COR-L47 (cell line): ENCODE measurements around the gene WFIKKN1.
"Not testable (repeated sequence)": the region's sequence is repeated elsewhere in the genome, so short reads cannot be mapped to it uniquely, and the experiment has no call there.

Experiments used
- DNase-seq: peaks from one replicate; lab custom pipeline; 2025; lab: John Stamatoyannopoulos, UW

The WFIKKN1 gene

DNA sequence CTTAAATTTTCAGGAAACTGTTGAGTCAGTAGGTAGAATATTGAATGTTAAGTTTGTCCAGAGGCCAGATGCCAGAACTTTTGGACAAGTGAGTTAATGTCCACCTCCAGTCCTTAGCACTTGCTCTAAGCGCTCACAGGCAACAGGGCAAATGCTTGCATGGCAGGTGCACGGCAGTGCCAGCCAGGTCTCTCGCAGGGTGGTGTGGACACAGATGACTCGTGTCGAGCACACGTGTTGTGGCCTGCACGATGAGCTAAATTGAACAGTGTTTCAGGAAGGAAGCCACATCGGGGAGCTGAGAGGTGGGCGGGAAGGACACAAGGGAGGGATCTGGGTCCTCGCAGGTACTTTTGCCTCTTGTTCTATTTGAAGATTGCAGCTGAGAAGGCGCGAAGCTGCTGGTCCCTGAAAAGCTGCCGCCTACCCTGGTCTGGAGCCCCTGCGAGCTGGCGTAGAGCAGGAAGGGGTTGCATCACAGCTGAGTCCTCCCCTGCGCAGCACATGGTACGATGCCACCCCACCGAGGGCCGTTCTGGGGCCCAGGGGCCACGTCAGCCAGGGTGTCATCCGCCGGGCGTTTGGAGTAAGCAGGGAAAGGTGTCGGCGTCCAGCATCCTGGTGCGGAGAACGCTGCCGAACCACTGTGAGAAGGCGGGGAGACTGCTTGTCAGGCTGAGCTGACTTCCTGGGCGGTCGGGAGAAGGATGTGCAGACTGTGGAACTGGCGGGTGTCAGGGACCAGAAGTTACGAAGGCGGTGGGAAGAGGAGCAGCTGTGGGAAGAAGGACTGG lies 34.6 kb upstream of the WFIKKN1 start:
- no peak for DNase-seq

DNA sequence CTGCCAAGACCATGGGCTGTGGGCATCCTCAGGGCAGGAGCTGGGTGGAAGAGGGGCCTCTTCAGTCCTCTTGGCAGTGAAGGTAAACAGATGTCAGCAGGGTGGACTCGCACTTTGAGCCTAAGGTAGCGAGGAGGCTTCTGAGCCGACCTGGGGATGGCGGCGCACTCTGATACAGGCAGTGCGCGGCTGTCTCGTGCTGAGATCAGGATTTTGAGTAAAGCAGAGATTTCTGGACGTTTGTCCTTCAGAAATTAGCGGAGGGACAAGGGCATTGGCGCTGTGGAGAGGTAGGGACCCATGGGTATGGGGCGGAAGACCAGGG lies 34.1 kb upstream of the WFIKKN1 start:
- DNase-seq: no peak

DNA sequence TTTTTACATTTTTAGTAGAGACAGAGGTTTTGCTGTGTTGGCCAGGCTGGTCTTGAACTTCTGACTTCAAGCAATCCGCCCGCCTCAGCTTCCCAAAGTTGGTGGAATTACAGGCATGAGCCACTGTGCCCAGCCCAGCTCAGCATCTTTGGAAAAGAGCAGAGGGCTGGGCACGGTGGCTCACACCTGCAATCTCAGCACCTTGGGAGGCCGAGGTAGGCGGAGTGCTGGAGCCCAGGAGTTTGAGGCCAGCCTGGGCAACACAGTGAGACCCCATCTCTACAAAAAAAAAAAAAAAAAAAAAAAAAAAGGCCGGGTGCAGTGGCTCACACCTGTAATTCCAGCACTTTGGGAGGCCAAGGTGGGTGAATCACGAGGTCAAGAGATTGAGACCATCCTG lies 33.1 kb upstream of the WFIKKN1 start:
- DNase-seq: not testable (repeated sequence)

DNA sequence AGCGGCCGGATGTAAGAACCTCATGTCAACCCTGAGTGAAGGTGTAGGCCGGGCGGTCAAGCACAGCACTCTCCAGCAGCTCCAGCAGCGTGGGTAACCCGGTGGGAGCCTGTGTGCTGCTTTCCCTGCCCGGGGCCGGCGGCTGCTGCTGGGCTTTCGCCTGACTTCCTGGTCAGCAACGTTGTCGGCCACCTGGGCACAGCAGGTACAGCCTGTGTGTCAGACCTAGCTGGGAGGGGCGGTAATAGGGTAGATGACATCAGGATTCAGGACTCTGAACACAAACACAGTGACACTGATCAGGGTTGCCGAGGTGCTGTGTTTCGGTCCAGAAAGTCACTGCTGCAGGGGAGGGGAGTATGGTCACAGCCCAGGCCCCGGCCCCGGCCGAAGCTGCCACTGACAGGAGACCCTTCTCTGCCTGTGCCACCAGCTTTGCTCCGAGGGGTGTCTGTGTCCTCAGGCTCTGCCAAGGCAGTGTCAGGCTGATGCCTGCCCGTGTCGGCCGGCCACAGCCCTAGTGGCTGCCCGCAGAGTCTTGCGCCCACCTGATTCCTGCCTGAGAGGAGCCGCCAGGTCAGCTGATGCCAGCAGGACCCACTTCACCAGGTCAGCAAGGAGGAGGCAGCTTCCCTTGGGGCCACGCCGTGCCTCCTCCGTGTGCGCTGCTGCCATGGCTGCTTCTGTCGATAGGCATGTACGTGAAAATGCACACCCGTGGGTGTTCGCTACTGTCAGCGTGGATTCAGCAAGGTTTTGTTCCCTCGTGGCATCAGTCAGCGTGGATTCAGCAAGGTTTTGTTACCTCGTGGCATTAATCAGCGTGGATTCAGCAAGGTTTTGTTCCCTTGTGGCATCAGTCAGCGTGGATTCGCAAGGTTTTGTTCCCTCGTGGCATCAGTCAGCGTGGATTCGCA lies 31.7 kb upstream of the WFIKKN1 start:
- no peak for DNase-seq

DNA sequence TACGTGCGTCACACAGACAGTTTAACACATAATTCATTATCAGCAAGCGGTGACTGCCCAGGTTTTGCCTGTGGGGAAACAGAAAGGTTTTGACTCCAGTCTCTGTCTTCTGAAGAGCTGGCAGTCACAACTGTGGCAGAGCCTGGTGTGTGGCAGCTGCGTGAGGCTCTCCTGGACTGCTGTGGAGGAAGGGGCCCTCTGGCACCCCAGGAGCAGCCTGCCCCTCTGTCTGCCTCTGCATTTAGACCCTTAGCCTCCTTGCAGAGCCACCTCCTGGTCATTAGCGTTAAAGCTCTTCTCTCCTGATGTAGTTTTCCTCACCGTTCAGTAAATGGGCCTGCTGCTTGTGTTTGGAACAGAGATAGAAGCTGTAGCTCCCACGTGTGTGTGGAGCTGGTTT lies 30.0 kb upstream of the WFIKKN1 start:
- peak; percentile 24 for DNase-seq

DNA sequence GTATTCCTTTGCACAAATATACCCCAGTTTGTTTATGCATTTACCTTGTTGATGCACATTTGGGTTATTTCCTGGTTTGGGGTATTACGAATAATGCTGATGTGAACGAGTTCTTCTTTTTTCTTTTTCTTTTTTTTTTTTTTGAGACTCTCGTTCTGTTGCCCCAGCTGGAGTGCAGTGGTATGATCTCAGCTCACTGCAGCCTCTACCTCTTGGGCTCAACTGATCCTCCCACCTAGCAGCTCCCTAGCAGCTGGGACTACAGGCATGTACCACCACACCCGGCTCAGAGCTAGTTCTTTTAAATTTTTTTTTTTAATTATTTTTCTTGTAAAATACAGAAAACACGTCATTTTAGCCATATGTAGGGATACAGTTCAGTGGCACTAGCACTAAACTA lies 26.9 kb upstream of the WFIKKN1 start:
- DNase-seq: no peak

DNA sequence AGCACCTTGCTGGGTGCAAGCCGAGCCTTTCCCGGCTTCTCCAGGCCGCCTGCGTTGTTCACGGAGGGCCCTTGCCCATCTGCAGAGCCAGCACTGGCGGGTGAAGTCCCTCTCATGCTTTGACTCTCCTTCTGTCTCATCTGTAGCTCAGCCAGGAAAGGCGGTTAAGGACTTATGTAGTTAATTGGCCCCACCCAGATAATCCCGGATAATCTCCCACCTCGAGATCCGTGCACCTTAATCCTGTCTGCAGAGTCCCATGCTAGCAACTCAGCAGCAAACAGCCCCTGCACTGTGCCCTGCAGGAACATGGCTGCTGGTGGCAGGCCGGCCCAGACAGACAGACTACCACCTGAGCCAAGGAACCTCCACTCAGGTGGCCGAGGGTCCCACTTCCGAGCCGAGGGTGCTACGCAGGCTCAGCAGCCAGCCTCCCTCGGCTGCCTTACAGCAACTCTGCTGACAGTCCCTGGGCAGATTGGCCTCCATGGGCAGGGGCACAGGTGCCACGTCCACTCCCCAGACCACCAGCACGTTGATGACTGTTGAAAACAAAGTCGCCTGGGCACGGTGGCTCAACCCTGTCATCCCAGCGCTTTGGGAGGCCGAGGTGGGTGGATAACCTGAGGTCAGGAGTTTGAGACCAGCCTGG lies 24.0 kb upstream of the WFIKKN1 start:
- no peak for DNase-seq

DNA sequence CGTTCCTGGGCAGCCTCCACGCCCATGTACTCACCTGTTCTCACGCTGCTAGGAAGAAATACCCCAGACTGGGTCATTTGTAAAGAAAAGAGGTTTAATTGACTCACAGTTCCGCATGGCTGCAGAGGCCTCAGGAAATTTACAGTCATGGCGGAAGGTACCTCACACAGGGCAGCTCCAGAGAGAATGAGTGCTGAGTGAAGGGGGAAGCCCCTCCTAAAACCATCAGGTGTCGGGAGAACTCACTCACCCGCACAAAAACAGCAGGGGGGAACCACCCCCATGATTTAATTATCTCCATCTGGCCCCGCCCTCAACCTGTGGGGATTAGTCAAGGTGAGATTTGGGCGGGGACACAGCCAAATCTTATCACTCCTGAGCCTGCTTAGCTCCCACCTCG lies 22.8 kb upstream of the WFIKKN1 start:
- DNase-seq: no peak

DNA sequence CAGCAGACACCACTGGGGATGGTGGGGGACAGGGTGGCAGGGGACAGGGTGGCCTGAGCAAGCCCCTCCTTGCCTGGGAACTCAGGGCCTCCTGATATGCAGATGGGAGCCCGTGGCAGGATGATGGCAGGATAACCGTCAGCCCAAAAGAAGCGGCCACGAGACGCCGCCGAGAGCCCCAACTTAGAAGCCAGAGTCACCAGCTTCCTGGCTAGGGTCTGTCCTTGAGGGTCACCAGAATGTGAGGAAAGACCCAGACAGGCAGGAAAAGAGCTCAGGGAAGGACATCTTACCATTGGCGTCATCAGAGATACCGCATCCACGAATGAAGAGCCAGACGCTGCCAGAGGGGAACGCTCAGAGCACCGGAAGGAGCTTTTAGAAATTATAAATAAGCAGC lies 21.5 kb upstream of the WFIKKN1 start:
- no peak for DNase-seq

DNA sequence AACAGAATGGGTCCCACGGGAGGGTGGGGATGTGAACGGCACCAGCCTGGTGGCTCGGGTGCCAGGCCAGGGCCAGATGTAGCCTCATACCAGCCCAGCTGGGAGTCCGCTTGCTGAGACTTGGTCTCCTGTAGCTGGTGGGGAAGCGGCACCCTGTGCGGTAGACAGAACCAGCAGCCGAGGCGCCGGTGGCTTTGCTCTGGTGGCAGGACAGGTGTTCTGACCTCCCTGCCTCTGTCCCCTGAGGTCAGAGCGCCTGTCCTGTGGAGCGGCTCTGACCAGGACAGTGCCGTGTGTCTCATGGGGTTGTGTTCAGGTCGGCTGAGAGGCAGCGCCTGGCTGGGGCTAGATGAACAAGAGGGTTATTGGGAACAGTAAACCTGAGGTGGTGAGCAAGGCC lies 20.8 kb upstream of the WFIKKN1 start:
- DNase-seq: no peak

DNA sequence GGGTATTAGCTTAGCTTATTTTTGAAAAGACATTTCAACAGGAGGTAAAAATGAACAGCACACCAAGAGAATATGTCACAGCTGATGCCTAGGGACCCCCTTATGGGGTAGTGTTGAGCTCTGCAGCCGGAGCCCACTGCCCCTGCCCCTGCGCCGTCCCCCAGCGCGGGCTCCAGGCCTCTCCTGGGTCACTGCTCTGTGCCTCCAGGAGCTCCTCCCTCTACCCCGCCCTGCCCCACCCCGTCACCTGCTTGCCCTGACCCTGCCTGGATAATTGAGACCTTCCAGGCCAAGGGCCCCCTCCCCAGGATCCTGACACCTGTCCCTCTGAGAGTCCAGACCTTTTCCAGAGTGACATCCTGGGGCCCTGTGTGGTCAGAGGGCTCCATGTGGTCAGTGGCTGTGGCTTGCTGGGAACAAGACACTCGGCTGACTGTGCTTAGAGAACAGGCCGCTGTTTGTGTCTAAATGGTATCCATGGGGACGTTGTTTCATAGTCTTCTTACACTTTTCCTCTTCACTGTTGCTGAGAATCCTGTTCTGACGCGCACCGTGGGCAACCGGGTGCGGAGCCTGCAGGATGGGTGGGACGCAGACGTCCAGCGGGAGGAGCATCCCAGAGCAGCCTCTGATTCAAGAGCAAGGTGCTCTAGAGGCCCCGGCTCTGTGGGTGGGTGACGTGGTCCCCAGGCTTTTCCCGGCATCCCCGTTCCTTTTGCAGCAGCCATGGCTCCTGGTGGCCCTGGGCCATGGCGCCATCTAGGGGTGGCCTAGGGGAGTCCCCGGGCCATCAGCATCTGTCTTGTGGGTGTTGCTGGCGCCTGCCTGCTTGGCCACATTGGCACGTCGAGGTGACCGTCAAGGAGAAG lies 20.0 kb upstream of the WFIKKN1 start:
- no peak for DNase-seq

DNA sequence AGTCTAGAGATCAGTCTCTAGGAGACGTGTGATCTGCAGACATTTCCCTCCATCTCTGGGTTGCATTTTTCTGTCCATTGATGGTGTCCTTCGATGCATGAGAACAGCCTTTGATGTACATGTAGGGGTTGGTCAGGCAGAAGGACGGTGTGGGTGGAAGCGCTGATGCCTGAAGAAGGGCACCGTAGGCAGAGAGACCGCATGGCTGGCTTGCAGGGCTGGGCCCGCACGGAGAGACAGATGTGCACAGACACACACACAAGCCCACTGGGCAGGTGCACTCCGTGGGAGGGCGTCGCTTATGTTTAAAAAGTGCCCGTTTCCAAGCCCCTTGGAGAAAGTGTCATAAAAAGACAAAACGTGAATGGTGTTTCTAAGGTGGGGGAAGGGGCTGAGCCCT lies 15.7 kb upstream of the WFIKKN1 start:
- no peak for DNase-seq

DNA sequence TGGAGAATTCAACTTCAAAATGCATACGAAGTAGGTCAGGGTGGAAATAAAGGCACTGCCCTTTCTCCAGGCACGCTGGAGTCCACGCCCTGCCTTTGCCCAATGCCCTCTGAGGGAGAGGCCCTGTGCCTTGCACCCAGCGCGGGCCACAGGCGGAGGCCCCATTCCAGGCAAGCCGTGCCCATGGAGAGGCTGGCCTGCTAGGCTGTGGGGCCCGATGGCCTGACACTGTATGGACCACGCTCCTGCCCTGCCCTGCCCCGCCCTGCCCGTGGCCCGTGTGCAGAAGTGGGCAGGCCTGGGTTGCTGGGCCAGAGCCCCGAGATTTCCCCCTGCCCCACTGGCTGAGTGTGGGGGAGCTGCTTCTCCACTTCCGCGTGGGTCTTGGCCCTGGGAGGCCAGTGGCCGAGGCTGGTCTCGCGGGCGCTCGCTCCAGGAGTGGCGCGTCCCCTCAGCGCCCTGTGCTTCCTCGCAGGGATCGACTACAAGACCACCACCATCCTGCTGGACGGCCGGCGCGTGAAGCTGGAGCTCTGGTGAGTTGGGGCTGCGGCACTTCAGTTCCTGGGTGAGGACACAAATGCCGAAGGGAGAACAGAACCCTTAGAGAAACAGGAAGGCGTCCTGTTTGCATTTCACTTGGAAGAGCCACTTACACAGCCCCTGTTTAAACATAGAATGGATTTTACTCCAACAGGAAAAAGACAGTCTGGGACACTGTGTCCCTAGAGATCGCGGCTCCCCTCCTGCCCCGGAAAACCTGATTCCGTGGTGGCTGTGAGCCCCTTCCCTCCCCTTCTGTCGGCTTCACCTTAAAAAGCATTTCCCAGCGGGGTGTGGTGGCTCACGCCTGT lies 13.8 kb upstream of the WFIKKN1 start:
- DNase-seq: no peak

DNA sequence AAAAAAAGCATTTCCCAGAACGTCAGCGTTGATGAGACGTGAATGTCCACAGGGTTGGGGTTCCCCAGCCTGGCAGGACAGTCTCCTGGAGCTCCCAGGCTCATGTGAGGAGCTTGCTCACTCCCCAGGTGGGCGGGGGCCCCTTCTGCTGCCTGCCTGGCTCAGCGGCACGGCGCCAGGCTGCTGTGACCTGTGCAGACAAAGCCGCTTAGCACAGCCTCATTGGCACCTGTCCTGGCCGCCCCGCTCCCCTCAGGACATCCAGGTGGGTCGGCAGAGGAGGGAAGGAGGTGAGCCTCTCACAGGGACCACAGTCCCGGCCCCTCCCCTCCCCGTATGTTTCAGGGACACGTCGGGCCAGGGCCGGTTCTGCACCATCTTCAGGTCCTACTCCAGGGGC lies 12.9 kb upstream of the WFIKKN1 start:
- DNase-seq: no peak

DNA sequence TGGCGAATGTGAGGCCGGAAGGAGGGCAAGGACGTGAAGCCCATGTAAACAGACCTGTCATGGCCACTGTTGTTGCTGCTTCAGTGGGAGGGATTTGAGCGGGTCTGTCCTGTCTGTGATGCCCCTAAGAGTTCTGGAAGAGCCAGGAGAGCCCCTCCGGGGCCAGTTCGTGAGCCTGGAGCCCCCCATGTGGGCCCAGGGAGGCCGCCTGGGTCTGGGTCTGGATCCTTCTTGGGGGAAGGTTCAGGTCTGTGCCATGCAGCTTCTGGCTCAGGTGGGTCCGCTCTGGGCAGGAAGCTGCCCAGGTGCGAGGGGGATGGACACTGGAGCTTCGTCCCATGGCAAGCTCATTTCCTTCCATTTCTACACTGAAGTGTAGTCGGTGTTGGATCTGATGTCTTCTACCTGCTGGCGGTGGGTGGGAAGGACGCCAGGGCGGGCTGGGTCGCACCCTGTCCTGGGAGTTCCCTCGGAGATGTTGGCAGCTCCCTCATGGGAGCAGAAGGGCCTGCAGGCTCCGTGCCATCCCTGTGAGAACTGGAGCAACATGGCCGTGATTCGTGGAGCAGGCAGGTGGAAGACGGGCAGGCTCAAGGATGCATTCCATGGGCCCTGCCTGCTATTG lies 11.2 kb upstream of the WFIKKN1 start:
- no peak for DNase-seq

DNA sequence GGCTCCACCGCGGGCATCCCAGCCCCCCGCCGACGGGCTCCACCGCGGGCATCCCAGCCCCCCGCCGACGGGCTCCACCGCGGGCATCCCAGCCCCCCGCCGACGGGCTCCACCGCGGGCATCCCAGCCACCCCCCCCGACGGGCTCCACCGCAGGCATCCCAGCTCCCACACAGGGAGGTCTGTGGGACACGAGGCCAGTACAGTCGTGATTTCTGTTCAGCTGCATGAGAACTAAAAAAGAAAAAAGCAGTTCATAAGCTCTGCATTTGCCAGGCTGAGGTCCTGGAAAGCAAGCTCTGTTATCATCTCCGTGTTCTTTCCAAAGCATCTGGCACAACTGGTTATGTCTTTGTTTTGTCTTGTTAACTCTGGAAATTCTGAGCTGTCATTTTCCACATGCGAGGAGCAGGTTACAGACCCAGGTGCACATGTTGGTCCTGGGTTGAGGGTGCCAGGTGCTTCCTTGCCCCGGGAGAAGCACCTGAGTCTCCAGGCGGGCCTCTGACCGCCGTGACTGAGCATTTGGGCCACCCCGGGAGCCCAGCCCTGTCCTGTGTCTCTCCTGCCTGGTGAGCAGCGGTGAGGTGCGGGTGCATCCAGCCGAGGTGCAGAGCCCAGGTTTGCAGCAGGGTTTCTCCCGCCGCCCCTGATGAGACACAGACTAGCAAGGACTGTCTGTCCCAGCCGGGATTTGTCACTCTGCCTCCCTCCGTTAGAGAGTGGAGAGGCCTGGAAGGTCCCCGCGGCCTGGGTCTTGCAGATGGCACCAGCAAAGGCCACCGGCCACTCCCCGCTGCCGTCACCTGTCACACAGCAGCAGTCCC lies 9.9 kb upstream of the WFIKKN1 start:
- no peak for DNase-seq

DNA sequence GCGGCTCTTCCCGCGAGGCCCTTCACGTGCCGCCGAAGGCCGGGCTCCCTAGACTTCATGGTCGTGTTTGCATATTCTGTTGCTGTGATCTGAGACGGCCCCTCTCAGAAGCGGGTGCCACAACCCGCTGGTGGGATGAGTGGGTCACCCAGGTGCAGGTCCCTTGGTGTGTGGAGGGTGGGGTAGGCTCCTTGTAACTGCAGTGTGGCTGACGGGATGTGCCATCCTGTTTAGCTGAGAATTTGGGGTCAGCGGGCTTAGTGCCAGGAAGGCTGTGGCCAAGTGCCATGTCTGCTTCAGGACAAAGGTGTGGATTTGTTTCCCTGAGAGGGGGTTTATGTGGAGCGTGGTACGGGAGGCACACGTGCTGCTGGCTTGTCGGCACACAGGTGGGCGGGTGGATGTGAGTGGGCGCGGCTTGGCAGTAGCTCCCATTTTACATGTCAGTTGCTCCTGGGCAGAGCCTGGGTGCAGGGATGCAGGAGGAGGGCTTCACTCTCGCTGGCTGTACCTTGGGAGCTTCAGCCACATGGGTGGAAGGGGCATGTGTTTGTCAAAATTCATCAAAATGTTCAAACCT lies 9.2 kb upstream of the WFIKKN1 start:
- DNase-seq: peak; percentile 45

DNA sequence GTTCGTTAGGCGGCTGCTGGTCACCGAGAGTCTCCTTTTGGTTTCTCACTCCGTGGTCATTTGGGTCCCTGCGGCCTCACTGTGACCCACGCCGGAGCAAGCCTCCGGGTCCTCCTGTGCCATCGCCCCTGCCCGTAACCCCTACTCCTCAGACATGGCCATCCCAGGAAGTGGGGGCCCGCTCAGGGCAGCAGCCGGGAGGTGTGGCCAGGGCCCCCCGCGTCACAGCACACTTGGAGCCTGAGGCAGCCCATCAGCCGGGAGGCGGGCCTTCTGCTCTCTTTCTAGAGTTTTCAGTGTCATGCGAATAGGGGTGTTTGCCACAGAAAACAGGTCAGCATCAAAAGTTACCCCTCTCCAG lies 7.9 kb upstream of the WFIKKN1 start:
- no peak for DNase-seq

DNA sequence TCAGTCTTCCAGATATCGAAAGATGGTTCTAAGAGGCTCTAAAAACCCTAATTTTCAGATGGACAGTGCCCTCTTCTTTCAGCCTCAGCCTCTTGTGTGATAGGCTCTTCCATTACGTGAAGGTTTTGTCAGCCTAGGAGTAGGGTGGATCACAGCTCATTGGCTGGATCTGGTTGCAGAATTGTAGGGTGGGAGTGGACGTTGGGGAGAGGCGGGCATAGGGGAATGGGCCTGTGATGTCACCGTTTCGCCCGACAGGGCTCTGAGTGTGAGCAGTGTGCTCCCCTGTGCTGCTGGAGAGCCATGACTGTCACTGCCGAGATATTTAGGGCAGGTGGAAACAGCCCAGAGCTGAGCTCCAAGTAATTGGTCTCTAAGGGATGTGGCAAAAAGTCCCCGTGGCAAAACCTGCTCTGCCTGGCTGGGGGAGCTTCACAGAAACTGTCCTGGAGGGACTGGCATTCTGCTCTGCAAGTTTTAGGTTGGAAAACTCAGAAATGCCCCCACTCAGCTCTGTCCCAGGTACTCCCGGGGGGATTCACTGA lies 6.2 kb upstream of the WFIKKN1 start:
- DNase-seq: no peak
